Endothelial cell of umbilical vein (primary cell): ENCODE results near the gene MYH14. TPM values are rescaled to one million over a fixed set of nuclear protein-coding genes. Genes with fewer than 3 reads are reported as not detected.

Experiments
- BruUV-seq: library from RNA; stranded (reverse); fragments of 400-500 nt; replicated peaks from 2 replicates; lab custom pipeline; 2021; lab: Mats Ljungman, UMichigan
- CTCF ChIA-PET: fragments of 300-600, 350-600 bp; sonication (Branson Sonifier 250); formaldehyde crosslinking; loops from one replicate; lab custom pipeline; 2021; ENCODE audit warnings: antibody characterized with exemption, inconsistent platforms; lab: Charles Lee
- POLR2A ChIA-PET: fragments of 300-600, 350-600 bp; sonication (Branson Sonifier 250); formaldehyde crosslinking; loops from one replicate; lab custom pipeline; 2021; ENCODE audit warnings: antibody characterized with exemption, inconsistent platforms; lab: Charles Lee
- DNase-seq: peaks from one replicate; pipeline ENCODE4 v3.0.0-alpha.2; 2011; ENCODE audit warnings: low read depth, low spot score
- FAIRE-seq: peaks from 2 replicates; lab custom pipeline; 2011; peaks lifted over from hg19 to GRCh38; lab: Jason Lieb, UNC
- H2AFZ ChIP-seq: 2 replicates; pipeline ENCODE4 v1.6.0; 2012; ENCODE audit warnings: low read depth, low read length, control low read depth, inconsistent platforms
- H3K27ac ChIP-seq: 2 replicates; pipeline ENCODE4 v1.5.1; 2011; ENCODE audit warnings: low read depth, mild to moderate bottlenecking, control low read depth, low read length, moderate library complexity; ENCODE audit not compliant: insufficient read depth
- H3K27me3 ChIP-seq, 2 experiments: 2 replicates each; pipeline versions ENCODE4 v1.6.0 to v1.6.1; 2011; ENCODE audit warnings: low read length in 2 of 2, mixed read lengths in 1 of 2; ENCODE audit not compliant: control insufficient read depth in 2 of 2, insufficient read depth in 2 of 2
- H3K36me3 ChIP-seq, 2 experiments: 2 replicates in 1 of 2; 3 replicates in 1 of 2; pipeline ENCODE4 v1.5.1; 2011; ENCODE audit warnings: low read length in 2 of 2, mild to moderate bottlenecking in 1 of 2, moderate library complexity in 1 of 2; ENCODE audit not compliant: control insufficient read depth in 2 of 2, insufficient read depth in 2 of 2; ENCODE audit errors: extremely low read depth in 1 of 2
- H3K4me1 ChIP-seq: 3 replicates; pipeline ENCODE4 v1.5.1; 2011; ENCODE audit warnings: mild to moderate bottlenecking, low read length; ENCODE audit not compliant: control insufficient read depth, insufficient read depth; ENCODE audit errors: extremely low read depth
- H3K4me2 ChIP-seq: 2 replicates; pipeline ENCODE4 v1.6.1; 2011; ENCODE audit warnings: low read length, control low read depth, mixed read lengths; ENCODE audit not compliant: insufficient read depth
- H3K4me3 ChIP-seq, 3 experiments: fragments of 200-600 bp in 1 of 3; sonication (generic), shearing (Covaris generic) in 1 of 3; replicated peaks in 1 of 3; 2 replicates each; pipeline ENCODE4 v1.5.1; 2011 to 2016; ENCODE audit warnings: control low read depth in 3 of 3, low read length in 3 of 3, mild to moderate bottlenecking in 2 of 3, inconsistent platforms in 1 of 3, low read depth in 1 of 3, moderate library complexity in 1 of 3; ENCODE audit not compliant: insufficient read depth in 1 of 3
- H3K79me2 ChIP-seq: 2 replicates; pipeline ENCODE4 v1.6.0; 2012; ENCODE audit warnings: low read length, inconsistent platforms; ENCODE audit not compliant: control insufficient read depth, insufficient read depth
- H3K9ac ChIP-seq: replicated peaks from 2 replicates; pipeline ENCODE3; 2011; ENCODE audit warnings: low read length, control low read depth; ENCODE audit not compliant: insufficient read depth; ENCODE audit errors: extremely low read depth
- H3K9me1 ChIP-seq: replicated peaks from 3 replicates; pipeline ENCODE4 v1.6.0; 2011; ENCODE audit warnings: mild to moderate bottlenecking, low read length; ENCODE audit not compliant: control insufficient read depth, insufficient read depth; ENCODE audit errors: extremely low read depth
- H3K9me3 ChIP-seq: replicated peaks from 2 replicates; pipeline ENCODE4 v1.5.1; 2012; ENCODE audit warnings: low read length, inconsistent platforms; ENCODE audit not compliant: control insufficient read depth, insufficient read depth
- H4K20me1 ChIP-seq: replicated peaks from 2 replicates; pipeline ENCODE3; 2011; ENCODE audit warnings: mild to moderate bottlenecking, low read length; ENCODE audit not compliant: control insufficient read depth, insufficient read depth; ENCODE audit errors: extremely low read depth
- EZH2 ChIP-seq: IDR thresholded peaks from 2 replicates; pipeline ENCODE4 v1.6.1; 2012; ENCODE audit warnings: borderline replicate concordance, low read depth, mild to moderate bottlenecking, moderate library complexity, low read length, inconsistent platforms; ENCODE audit not compliant: severe bottlenecking
- FOS ChIP-seq: IDR thresholded peaks from 2 replicates; pipeline ENCODE4 v1.6.1; 2011; ENCODE audit warnings: mild to moderate bottlenecking, low read length, moderate library complexity, borderline replicate concordance; ENCODE audit not compliant: insufficient read depth
- GATA2 ChIP-seq: IDR thresholded peaks from 2 replicates; pipeline ENCODE4 v1.7.0; 2011; ENCODE audit warnings: low read depth, mild to moderate bottlenecking, moderate library complexity, mixed read lengths, low read length; ENCODE audit not compliant: insufficient read length, insufficient read depth
- JUN ChIP-seq: IDR thresholded peaks from 2 replicates; pipeline ENCODE4 v1.6.1; 2011; ENCODE audit warnings: borderline replicate concordance, low read depth; ENCODE audit not compliant: insufficient read length, insufficient read depth
- MYC ChIP-seq: IDR thresholded peaks from one replicate; pipeline ENCODE4 v1.6.1; 2011; ENCODE audit warnings: mild to moderate bottlenecking, low read depth, low read length
- POLR2A ChIP-seq: IDR thresholded peaks from 2 replicates; pipeline ENCODE4 v1.6.1; 2012; ENCODE audit warnings: low read depth, mild to moderate bottlenecking, control low read depth, low read length
- POLR2AphosphoS5 ChIP-seq: IDR thresholded peaks from 2 replicates; pipeline ENCODE4 v1.6.1; 2012; ENCODE audit warnings: low read depth, mild to moderate bottlenecking, control low read depth, low read length, moderate library complexity; ENCODE audit not compliant: insufficient read depth
- dilution Hi-C: fragments of 300-500 bp; cut with MboI; formaldehyde crosslinking; loops from one replicate; pipeline ENCODE4 v1.15.0; 2019; ENCODE audit warnings: low sequenced_read_pairs; ENCODE audit not compliant: extremely low pct_ligation_motif_present
- intact Hi-C: fragments of 100-400 bp; cut with micrococcal nuclease; formaldehyde crosslinking; loops from one replicate; pipeline ENCODE4 v1.10.0; 2022
- polyA plus RNA-seq, 4 experiments: library from polyadenylated mRNA; depleted of rRNA in 3 of 4; stranded (reverse) in 3 of 4; unstranded in 1 of 4; fragments of >200 nt; gene quantifications; 2 replicates each; pipeline versions ENCODE4 v1.2.1 to v1.2.3, GENCODE V29; 2011 to 2012; ENCODE audit warnings: missing spikeins in 1 of 4
- total RNA-seq: library from RNA; stranded (reverse); gene quantifications from 2 replicates; pipeline ENCODE4 v1.2.3, GENCODE V29; 2021
- TF ChIP-seq, protein P1 (sequence below), 2 donors: IDR thresholded peaks; 1 replicate in 1 of 2; 2 replicates in 1 of 2; pipeline ENCODE4 v1.5.1; 2011; ENCODE audit warnings: low read length in 2 of 2, mild to moderate bottlenecking in 2 of 2, moderate library complexity in 2 of 2, control low read depth in 1 of 2, inconsistent platforms in 1 of 2, low read depth in 1 of 2; ENCODE audit not compliant: insufficient read depth in 1 of 2; ENCODE audit errors: extremely low read depth in 1 of 2
- TF ChIP-seq, protein P2 (sequence below): IDR thresholded peaks from 2 replicates; pipeline ENCODE4 v1.6.1; 2011; ENCODE audit not compliant: insufficient read depth, insufficient read length

The MYH14 gene
- total and polyA plus RNA-seq, 2 donors (not counting 3 experiments of a cell fraction or from before 2014, with no cell fraction given), result 0.13 TPM; not detected in 1

DNA sequence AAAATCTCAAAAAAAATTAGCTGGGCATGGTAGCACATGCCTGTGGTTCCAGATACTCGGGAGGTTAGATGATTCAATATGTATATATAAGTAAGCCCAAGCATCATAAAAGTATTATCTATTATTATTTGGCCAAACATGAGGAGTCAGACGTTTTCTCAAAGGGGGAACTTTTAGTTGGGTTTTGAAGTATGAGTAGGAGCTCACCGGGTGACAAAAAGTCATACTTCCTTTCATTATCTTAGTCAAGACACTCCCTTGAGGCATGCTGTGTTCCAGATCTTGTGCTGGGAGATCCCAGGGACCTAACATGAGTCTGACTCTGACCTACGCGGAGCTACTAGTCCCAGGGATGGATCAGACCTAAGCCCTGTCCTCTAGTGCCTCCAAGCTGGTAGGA lies 8.2 kb upstream of the MYH14 start:
- BruUV-seq, result no TSS peak
- ChIA-PET POLR2A (no interaction called here), CTCF (no interaction called here)
- Histone ChIP-seq H3K4me2 (no peak overlapping the region), H3K9me1 (no peaks in the 10 kb centered on the region), H3K4me3 (no peak overlapping the region), H2AFZ (no peak overlapping the region), H3K79me2 (no peaks in the 10 kb centered on the region), H3K9me3 (no peaks in the 10 kb centered on the region), H3K27me3 (no peaks in the 10 kb centered on the region), H3K27ac (no peak overlapping the region), H3K9ac (no peak overlapping the region), H3K36me3 (no peaks in the 10 kb centered on the region), H3K4me1 (no peaks in the 10 kb centered on the region), H4K20me1 (no peaks in the 10 kb centered on the region)
- DNase-seq (no peak), FAIRE-seq (no peak)
- dilution Hi-C loops, result no loop called here
- intact Hi-C loops, result no loop called here
- TF ChIP-seq, protein P1, sequence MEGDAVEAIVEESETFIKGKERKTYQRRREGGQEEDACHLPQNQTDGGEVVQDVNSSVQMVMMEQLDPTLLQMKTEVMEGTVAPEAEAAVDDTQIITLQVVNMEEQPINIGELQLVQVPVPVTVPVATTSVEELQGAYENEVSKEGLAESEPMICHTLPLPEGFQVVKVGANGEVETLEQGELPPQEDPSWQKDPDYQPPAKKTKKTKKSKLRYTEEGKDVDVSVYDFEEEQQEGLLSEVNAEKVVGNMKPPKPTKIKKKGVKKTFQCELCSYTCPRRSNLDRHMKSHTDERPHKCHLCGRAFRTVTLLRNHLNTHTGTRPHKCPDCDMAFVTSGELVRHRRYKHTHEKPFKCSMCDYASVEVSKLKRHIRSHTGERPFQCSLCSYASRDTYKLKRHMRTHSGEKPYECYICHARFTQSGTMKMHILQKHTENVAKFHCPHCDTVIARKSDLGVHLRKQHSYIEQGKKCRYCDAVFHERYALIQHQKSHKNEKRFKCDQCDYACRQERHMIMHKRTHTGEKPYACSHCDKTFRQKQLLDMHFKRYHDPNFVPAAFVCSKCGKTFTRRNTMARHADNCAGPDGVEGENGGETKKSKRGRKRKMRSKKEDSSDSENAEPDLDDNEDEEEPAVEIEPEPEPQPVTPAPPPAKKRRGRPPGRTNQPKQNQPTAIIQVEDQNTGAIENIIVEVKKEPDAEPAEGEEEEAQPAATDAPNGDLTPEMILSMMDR (IDR thresholded peaks at IDR 0.05; ENCODE audit: extremely low read depth in 1 of 2, insufficient read depth in 1 of 2, low read depth in 1 of 2, low read length in 2 of 2), result no peak
- TF ChIP-seq, protein P2, sequence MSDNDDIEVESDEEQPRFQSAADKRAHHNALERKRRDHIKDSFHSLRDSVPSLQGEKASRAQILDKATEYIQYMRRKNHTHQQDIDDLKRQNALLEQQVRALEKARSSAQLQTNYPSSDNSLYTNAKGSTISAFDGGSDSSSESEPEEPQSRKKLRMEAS, result no peak

DNA sequence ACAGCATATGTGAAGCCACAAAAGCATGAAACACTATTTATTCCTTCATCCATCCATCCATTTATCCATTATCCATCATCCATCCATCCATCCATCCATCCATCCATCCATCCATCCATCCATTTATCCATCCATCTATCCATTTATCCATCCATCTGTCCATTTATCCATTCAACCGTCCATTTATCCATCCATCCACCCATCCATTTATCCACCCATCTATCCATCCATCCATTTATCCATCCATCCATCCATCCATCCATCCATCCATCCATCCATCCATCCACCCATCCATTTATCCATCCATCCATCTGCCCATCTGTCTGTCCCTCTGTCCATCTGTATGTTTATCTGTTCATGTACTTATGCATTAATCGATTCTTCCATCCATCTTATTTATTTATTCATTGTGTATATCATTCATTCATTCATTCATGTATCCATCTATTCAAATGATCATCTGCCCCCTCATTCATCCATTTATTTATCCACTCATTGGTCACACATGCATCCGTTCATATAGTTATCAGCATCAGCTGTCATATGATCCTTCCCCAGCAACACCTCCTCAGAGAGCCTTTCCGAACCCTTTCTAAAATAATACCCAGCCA lies 7.0 kb upstream of the MYH14 start:
- ChIA-PET POLR2A (no interaction called here), CTCF (no interaction called here)
- H4K20me1 ChIP-seq, result no peaks in the 10 kb centered on the region
- H3K36me3 ChIP-seq, result no peaks in the 10 kb centered on the region
- H2AFZ ChIP-seq, result no peak overlapping the region
- intact Hi-C loops, result no loop called here
- BruUV-seq, result no TSS peak
- no peaks in the 10 kb centered on the region for H3K9me3 ChIP-seq
- no peak overlapping the region for H3K27ac ChIP-seq
- H3K4me2 ChIP-seq, result no peak overlapping the region
- DNase-seq (no peak), FAIRE-seq (no peak)
- dilution Hi-C loops, result no loop called here
- no peak overlapping the region for H3K4me3 ChIP-seq
- H3K9ac ChIP-seq, result no peak overlapping the region
- no peaks in the 10 kb centered on the region for H3K9me1 ChIP-seq
- no peaks in the 10 kb centered on the region for H3K27me3 ChIP-seq
- no peaks in the 10 kb centered on the region for H3K79me2 ChIP-seq
- H3K4me1 ChIP-seq, result no peaks in the 10 kb centered on the region
- no peak for TF ChIP-seq MYC
- no peak for TF ChIP-seq GATA2
- no peak for TF ChIP-seq EZH2
- no peak for TF ChIP-seq FOS
- no peak for TF ChIP-seq POLR2A
- TF ChIP-seq, protein P1 (IDR thresholded peaks at IDR 0.05; ENCODE audit: extremely low read depth in 1 of 2, insufficient read depth in 1 of 2, low read depth in 1 of 2, low read length in 2 of 2), result no peak
- TF ChIP-seq, protein P2, result no peak
- TF ChIP-seq JUN, result no peak
- TF ChIP-seq POLR2AphosphoS5, result no peak
